Activated CD4-positive, alpha-beta T cell treated with anti-CD3 and anti-CD28 coated beads for 48 hours (primary cell): ENCODE data around the gene ERCC3.
"Not testable (repeated sequence)": the region's sequence is repeated elsewhere in the genome, so short reads cannot be mapped to it uniquely, and the experiment has no call there.

Source experiments
- DNase-seq: peaks from one replicate; pipeline ENCODE4 v3.0.0-alpha.2; 2020

ERCC3 gene

GRCh38 chr2:127278959-127279358 lies 15.0 kb downstream of the ERCC3 start:
- no peak for DNase-seq

- DNase-seq = no peak
These were observed 16.9 kb downstream of the ERCC3 start for GRCh38 chr2:127277028-127277427.

- no peak for DNase-seq
These were observed 18.2 kb downstream of the ERCC3 start for GRCh38 chr2:127275789-127276188.

- no peak for DNase-seq
These were observed 18.6 kb downstream of the ERCC3 start for GRCh38 chr2:127275356-127275755.

- DNase-seq = peak; percentile 10
These were observed 23.3 kb downstream of the ERCC3 start for GRCh38 chr2:127270663-127271062.

- DNase-seq = no peak
These were observed 32.0 kb downstream of the ERCC3 start for GRCh38 chr2:127261804-127262406.

- DNase-seq = no peak
These were observed 34.6 kb downstream of the ERCC3 start for GRCh38 chr2:127259355-127259754.

GRCh38 chr2:127256866-127257265 lies 37.1 kb downstream of the ERCC3 start:
- no peak for DNase-seq

GRCh38 chr2:127256381-127256780 lies 37.6 kb downstream of the ERCC3 start:
- no peak for DNase-seq

GRCh38 chr2:127255721-127256120 lies 38.2 kb downstream of the ERCC3 start:
- no peak for DNase-seq

GRCh38 chr2:127255146-127255545 lies 38.8 kb downstream of the ERCC3 start:
- no peak for DNase-seq

- no peak for DNase-seq
These were observed 39.5 kb downstream of the ERCC3 start for GRCh38 chr2:127254386-127254981.

GRCh38 chr2:127241184-127241583 lies 52.8 kb downstream of the ERCC3 start:
- DNase-seq = not testable (repeated sequence)

GRCh38 chr2:127239395-127239794 lies 54.5 kb downstream of the ERCC3 start:
- DNase-seq = no peak

- DNase-seq = not testable (repeated sequence)
These were observed 56.2 kb downstream of the ERCC3 start for GRCh38 chr2:127237768-127238167.

GRCh38 chr2:127235082-127235702 lies 58.8 kb downstream of the ERCC3 start:
- no peak for DNase-seq

GRCh38 chr2:127233710-127234109 lies 60.2 kb downstream of the ERCC3 start:
- no peak for DNase-seq

GRCh38 chr2:127231130-127231865 lies 62.6 kb downstream of the ERCC3 start:
- DNase-seq = no peak

GRCh38 chr2:127229555-127229954 lies 64.4 kb downstream of the ERCC3 start:
- DNase-seq = no peak

- no peak for DNase-seq
These were observed 65.8 kb downstream of the ERCC3 start for GRCh38 chr2:127228102-127228501.

GRCh38 chr2:127227264-127227660 lies 66.7 kb downstream of the ERCC3 start:
- DNase-seq = not testable (repeated sequence)

GRCh38 chr2:127226520-127227263 lies 67.3 kb downstream of the ERCC3 start:
- peak; percentile 73 for DNase-seq

- no peak for DNase-seq
These were observed 67.8 kb downstream of the ERCC3 start for GRCh38 chr2:127226132-127226519.
